OCI-LY1 (cell line): ENCODE data around the gene DNAH17.

Source experiments
- H2AFZ ChIP-seq: fragments of 200-600 bp; sonication (generic), shearing (Covaris generic); 2 replicates; pipeline ENCODE4 v1.6.0; 2014; ENCODE audit warnings: antibody characterized with exemption, mild to moderate bottlenecking, low read length
- H3F3A ChIP-seq: fragments of 200-600 bp; sonication (generic), shearing (Covaris generic); 2 replicates; pipeline ENCODE4 v1.6.0; 2014; ENCODE audit warnings: mild to moderate bottlenecking, antibody characterized with exemption, low read length, moderate library complexity; ENCODE audit not compliant: insufficient read depth
- H3K27ac ChIP-seq: fragments of 200-600 bp; sonication (generic); 2 replicates; pipeline ENCODE4 v1.5.1; 2014; ENCODE audit warnings: low read length, mixed run types, mild to moderate bottlenecking, low read depth; ENCODE audit not compliant: poor library complexity, severe bottlenecking
- H3K27me3 ChIP-seq: fragments of 200-600 bp; sonication (generic); 2 replicates; pipeline ENCODE4 v1.6.0; 2014; ENCODE audit warnings: antibody characterized with exemption, mild to moderate bottlenecking, low read length, moderate library complexity; ENCODE audit not compliant: insufficient read depth
- H3K36me3 ChIP-seq: fragments of 200-600 bp; sonication (generic); 2 replicates; pipeline ENCODE4 v1.6.1; 2014; ENCODE audit warnings: mild to moderate bottlenecking, antibody characterized with exemption, low read length, moderate library complexity, mixed read lengths; ENCODE audit not compliant: insufficient read depth
- H3K4me1 ChIP-seq: fragments of 200-600 bp; sonication (generic); 2 replicates; pipeline ENCODE4 v1.5.1; 2014; ENCODE audit warnings: mild to moderate bottlenecking, low read length, moderate library complexity; ENCODE audit not compliant: insufficient read depth, severe bottlenecking
- H3K4me2 ChIP-seq: fragments of 200-600 bp; sonication (generic), shearing (Covaris generic); 2 replicates; pipeline ENCODE4 v1.6.1; 2014; ENCODE audit warnings: low read length
- H3K4me3 ChIP-seq: fragments of 200-600 bp; sonication (generic); 2 replicates; pipeline ENCODE4 v1.5.1; 2014; ENCODE audit warnings: low read length, low read depth, mild to moderate bottlenecking, mixed read lengths; ENCODE audit not compliant: poor library complexity, severe bottlenecking
- H3K79me2 ChIP-seq: fragments of 200-600 bp; shearing (Covaris generic); 2 replicates; pipeline ENCODE4 v1.6.1; 2016; ENCODE audit warnings: mixed run types, low read length, mixed read lengths; ENCODE audit not compliant: insufficient read depth
- H3K9ac ChIP-seq: fragments of 200-600 bp; sonication (generic), shearing (Covaris generic); 2 replicates; pipeline ENCODE4 v1.6.1; 2014; ENCODE audit warnings: mild to moderate bottlenecking, low read length, mixed read lengths
- H3K9me2 ChIP-seq: fragments of 200-600 bp; sonication (generic), shearing (Covaris generic); 2 replicates; pipeline ENCODE4 v1.6.1; 2014; ENCODE audit warnings: low read depth, mild to moderate bottlenecking, low read length, mixed read lengths
- H3K9me3 ChIP-seq: fragments of 200-600 bp; shearing (Covaris generic); 2 replicates; pipeline ENCODE4 v1.6.1; 2014; ENCODE audit warnings: low read length, mixed read lengths
- H4K20me1 ChIP-seq: fragments of 200-600 bp; sonication (generic), shearing (Covaris generic); 2 replicates; pipeline ENCODE4 v1.6.0; 2016; ENCODE audit warnings: mild to moderate bottlenecking, low read length; ENCODE audit not compliant: insufficient read depth
- CTCF ChIP-seq: fragments of 200-600 bp; sonication (generic), shearing (Covaris generic); IDR thresholded peaks from 2 replicates; pipeline ENCODE4 v1.5.1; 2017; ENCODE audit warnings: mild to moderate bottlenecking, antibody characterized with exemption, low read length, moderate library complexity, mixed read lengths
- EZH2 ChIP-seq: fragments of 200-600 bp; sonication (generic), shearing (Covaris generic); IDR thresholded peaks from 2 replicates; pipeline ENCODE4 v1.8.0; 2017; ENCODE audit warnings: borderline replicate concordance, mixed run types, mild to moderate bottlenecking, antibody characterized with exemption, low read length, moderate library complexity, mixed read lengths

The DNAH17 gene

GRCh38 chr17:78406396-78406795 is 170.8 kb downstream of the DNAH17 start:
- H4K20me1 ChIP-seq: no peaks in the 10 kb centered on the region
- H3F3A ChIP-seq: no peaks in the 10 kb centered on the region
- no peaks in the 10 kb centered on the region for H3K9me2 ChIP-seq
- peaks cover 38% of the 10 kb centered on the region for H3K36me3 ChIP-seq
- TF ChIP-seq CTCF: no peak
- TF ChIP-seq EZH2: no peak
- H3K4me2 ChIP-seq: no peak overlapping the region
- H3K27ac ChIP-seq: no peak overlapping the region
- H3K4me1 ChIP-seq: no peaks in the 10 kb centered on the region
- no peak overlapping the region for H2AFZ ChIP-seq
- no peaks in the 10 kb centered on the region for H3K9me3 ChIP-seq
- H3K4me3 ChIP-seq: no peak overlapping the region
- no peak overlapping the region for H3K9ac ChIP-seq
- H3K27me3 ChIP-seq: no peaks in the 10 kb centered on the region
- H3K79me2 ChIP-seq: no peaks in the 10 kb centered on the region

- no peaks in the 10 kb centered on the region for H4K20me1 ChIP-seq
- peaks cover 64% of the 10 kb centered on the region for H3K36me3 ChIP-seq
- no peaks in the 10 kb centered on the region for H3K4me1 ChIP-seq
- H3K9me2 ChIP-seq: no peaks in the 10 kb centered on the region
- H3K9me3 ChIP-seq: no peaks in the 10 kb centered on the region
- no peaks in the 10 kb centered on the region for H3K27me3 ChIP-seq
- TF ChIP-seq EZH2 (no peak), CTCF (no peak)
- no peak overlapping the region for H3K4me2 ChIP-seq
- H3K4me3 ChIP-seq: no peak overlapping the region
- H2AFZ ChIP-seq: no peak overlapping the region
- no peak overlapping the region for H3K9ac ChIP-seq
- H3K27ac ChIP-seq: no peak overlapping the region
- no peaks in the 10 kb centered on the region for H3F3A ChIP-seq
- no peaks in the 10 kb centered on the region for H3K79me2 ChIP-seq
Observed at GRCh38 chr17:78403822-78404221, 173.4 kb downstream of the DNAH17 start.

- Histone ChIP-seq H2AFZ (no peak overlapping the region), H3F3A (no peaks in the 10 kb centered on the region), H3K9me2 (no peaks in the 10 kb centered on the region), H3K9ac (no peak overlapping the region), H3K27ac (no peak overlapping the region), H3K36me3 (peaks cover 78% of the 10 kb centered on the region), H3K4me3 (no peak overlapping the region), H3K79me2 (no peaks in the 10 kb centered on the region), H3K9me3 (no peaks in the 10 kb centered on the region), H3K4me1 (no peaks in the 10 kb centered on the region), H3K4me2 (no peak overlapping the region), H4K20me1 (no peaks in the 10 kb centered on the region), H3K27me3 (no peaks in the 10 kb centered on the region)
- TF ChIP-seq CTCF (no peak), EZH2 (no peak)
Observed at GRCh38 chr17:78401891-78402290, 175.3 kb downstream of the DNAH17 start.
